ENCODE measurements around the gene PRDM15.

Gene PRDM15

DNA sequence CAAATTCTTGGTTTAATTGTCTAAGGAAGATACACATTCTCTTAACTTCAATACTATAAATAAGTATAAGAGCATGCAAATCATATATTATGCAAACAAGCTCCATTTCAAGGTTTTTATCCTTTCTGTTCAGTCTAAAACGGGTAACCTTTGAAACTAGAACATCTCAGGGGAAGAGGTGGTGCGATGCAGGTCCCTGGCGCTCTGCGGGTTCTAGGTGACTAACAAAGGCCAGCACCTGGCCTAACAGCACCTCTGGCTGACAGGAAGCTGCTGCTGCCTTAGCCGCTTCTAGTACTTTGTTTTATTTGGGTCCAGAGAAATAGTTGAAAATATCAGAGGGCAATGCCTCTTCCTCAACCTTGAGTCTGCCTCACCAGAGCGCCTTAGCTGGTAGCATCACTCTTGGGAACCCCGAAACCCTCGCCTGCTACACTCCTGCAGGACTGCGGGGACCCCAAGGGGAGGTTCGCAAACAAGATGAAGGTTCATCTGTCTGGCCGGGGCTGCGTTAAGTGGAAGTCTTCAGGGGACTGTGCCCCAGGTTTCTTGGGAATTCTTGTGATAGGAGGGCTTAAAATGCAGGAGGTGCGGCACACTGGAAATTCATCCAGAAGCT is 45.5 kb downstream of the PRDM15 start:
- Mint-ChIP-seq H3K27ac (no peak overlapping the region), H3K4me1 (no peaks in the 10 kb centered on the region), H3K9me3 (no peaks in the 10 kb centered on the region), H3K27me3 (no peaks in the 10 kb centered on the region), H3K4me3 (no peak overlapping the region)
- ATAC-seq (no peak), DNase-seq (no peak)

DNA sequence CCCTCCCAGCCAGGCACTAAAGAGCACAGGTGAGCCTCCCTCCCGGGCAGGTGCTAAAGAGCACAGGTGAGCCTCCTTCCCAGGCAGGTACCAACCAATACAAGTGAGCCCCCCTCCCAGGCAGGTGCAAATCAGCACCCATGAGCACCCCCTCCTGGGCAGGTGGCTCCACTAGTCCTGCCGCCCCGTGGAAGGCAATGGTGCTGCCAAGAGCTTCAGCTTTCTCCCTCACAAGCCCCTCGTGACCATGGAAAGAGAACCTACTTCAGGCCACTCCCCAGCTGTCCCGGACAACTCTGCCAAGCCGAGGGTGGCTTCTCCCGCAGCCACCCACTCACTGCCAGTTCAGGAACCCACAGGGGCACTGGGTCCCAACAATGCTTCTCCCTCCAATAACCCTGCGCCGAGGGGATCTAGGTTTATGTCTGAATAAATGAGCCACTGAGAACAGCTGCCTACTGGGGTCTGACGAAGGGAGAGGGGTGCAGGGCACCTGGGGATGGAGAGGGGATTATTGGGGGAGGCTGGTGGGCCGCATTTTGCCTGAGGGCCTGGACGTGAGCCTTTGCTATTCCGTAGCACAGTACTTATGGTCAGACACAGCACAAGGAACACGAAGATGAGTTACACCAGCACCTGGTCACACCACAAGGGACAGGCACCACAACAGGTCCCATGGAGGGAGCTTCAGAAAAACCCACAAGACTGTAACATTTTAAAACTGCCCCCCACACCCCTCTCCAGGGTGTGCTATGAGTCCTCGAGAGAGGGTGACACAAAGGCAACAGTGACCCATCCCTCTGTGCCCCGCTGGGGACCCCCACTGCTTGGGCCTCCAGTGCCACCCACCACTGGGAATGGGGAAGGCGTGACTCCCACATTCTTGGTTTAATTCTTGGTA is 46.3 kb downstream of the PRDM15 start:
- Mint-ChIP-seq H3K4me3 (no peak overlapping the region), H3K4me1 (no peaks in the 10 kb centered on the region), H3K9me3 (no peaks in the 10 kb centered on the region), H3K27me3 (no peaks in the 10 kb centered on the region), H3K27ac (peak overlapping the region in 1 of 2 donors; percentile 5)
- ATAC-seq (no peak), DNase-seq (no peak)

- ATAC-seq (no peak), DNase-seq (no peak)
- H3K27me3 Mint-ChIP-seq = no peaks in the 10 kb centered on the region
- H3K9me3 Mint-ChIP-seq = no peaks in the 10 kb centered on the region
- H3K4me1 Mint-ChIP-seq = no peaks in the 10 kb centered on the region
- H3K27ac Mint-ChIP-seq = no peak overlapping the region
- no peak overlapping the region for H3K4me3 Mint-ChIP-seq
These were observed 47.1 kb downstream of the PRDM15 start for GRCh38 chr21:41831866-41832595.

- H3K9me3 Mint-ChIP-seq = no peaks in the 10 kb centered on the region
- no peak overlapping the region for H3K4me3 Mint-ChIP-seq
- ATAC-seq (peak; percentile 46), DNase-seq (no peak)
- H3K27ac Mint-ChIP-seq = no peak overlapping the region
- no peaks in the 10 kb centered on the region for H3K27me3 Mint-ChIP-seq
- no peaks in the 10 kb centered on the region for H3K4me1 Mint-ChIP-seq
These were observed 47.7 kb downstream of the PRDM15 start for GRCh38 chr21:41831453-41831831.

DNA sequence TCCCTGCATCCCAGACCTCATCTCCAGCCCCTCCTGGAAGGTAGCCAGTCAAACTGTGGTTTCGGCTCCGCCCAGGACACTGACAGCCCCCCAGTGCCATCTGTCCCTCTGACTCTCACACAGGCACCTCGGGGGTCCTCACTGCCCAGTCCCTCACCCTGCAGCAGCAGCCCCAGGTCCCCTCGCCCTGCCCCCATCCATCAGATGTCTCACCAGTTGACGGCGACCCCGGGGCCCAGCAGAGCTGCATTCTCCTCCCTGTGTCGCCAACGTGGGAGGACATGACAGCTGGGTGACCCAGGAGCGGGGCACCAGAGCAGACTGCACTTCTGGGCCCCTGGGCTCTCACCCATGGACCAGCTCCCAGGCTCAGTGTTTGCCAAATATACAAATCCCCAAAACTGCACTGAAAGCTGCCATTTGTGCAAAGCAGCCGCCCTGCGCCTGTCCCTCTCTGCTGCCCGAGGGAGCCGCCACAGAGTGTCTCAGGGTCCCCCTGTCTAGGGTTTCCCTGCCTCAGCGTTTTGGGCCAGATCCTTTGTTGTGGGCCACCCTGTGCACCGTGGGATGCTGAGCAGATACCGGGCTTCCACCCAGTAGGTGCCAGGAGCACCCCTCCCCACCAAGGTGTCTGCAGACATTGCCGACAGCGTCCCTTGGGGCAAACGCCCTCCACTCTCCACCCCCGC is 48.2 kb downstream of the PRDM15 start:
- Mint-ChIP-seq H3K4me1 (no peaks in the 10 kb centered on the region), H3K9me3 (no peaks in the 10 kb centered on the region), H3K4me3 (no peak overlapping the region), H3K27me3 (no peaks in the 10 kb centered on the region), H3K27ac (no peak overlapping the region)
- ATAC-seq (no peak), DNase-seq (no peak)

DNA sequence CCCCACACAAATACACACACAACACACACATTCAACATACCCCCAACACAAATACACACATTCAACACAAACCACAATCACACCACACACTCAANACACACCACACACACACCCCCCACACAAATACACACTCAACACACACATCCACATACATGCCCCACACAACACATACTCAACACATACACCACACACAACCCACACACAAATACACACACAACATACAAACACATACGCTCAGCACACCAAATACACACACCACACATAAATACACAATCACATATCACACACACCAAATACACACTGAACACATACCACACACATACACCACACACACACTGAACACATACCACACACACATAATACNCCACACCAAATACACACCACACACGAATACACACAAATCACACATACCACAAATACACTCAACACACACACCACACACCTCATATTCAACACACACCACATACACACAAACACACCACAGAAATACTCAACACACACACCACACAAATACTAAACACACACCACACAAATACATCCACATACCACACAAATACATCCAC is 48.9 kb downstream of the PRDM15 start:
- no peaks in the 10 kb centered on the region for H3K9me3 Mint-ChIP-seq
- ATAC-seq (no peak), DNase-seq (no peak)
- no peak overlapping the region for H3K4me3 Mint-ChIP-seq
- H3K4me1 Mint-ChIP-seq = no peaks in the 10 kb centered on the region
- H3K27ac Mint-ChIP-seq = no peak overlapping the region
- no peaks in the 10 kb centered on the region for H3K27me3 Mint-ChIP-seq

GRCh38 chr21:41828884-41829360 is 50.2 kb downstream of the PRDM15 start:
- H3K4me3 Mint-ChIP-seq = no peak overlapping the region
- ATAC-seq (no peak), DNase-seq (no peak)
- no peaks in the 10 kb centered on the region for H3K4me1 Mint-ChIP-seq
- no peaks in the 10 kb centered on the region for H3K9me3 Mint-ChIP-seq
- H3K27me3 Mint-ChIP-seq = no peaks in the 10 kb centered on the region
- no peak overlapping the region for H3K27ac Mint-ChIP-seq

- H3K4me1 Mint-ChIP-seq = no peaks in the 10 kb centered on the region
- H3K27me3 Mint-ChIP-seq = no peaks in the 10 kb centered on the region
- no peaks in the 10 kb centered on the region for H3K9me3 Mint-ChIP-seq
- DNase-seq (no peak), ATAC-seq (no peak)
- no peak overlapping the region for H3K4me3 Mint-ChIP-seq
- no peak overlapping the region for H3K27ac Mint-ChIP-seq
These were observed 50.9 kb downstream of the PRDM15 start for GRCh38 chr21:41827951-41828883.

DNA sequence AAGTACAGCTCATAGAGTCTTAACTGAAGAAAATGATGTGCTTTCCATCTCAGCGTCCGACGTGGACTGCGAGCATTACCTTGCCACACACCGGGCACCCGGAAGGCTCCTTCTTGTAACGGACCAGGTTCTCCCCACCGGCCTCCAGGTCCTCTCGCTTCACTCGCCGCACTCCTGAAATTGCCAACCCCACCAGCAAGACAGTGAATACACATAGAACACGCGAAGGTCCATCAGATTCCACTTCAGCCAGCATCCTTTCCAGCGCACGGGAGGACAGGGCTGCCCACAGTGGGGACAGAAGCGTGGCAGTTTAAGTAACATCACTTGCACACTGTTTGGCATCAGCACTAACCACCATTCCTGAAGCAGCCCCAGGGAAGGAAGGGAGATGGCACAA is 53.3 kb downstream of the PRDM15 start:
- Mint-ChIP-seq H3K27me3 (no peaks in the 10 kb centered on the region), H3K4me3 (no peak overlapping the region), H3K27ac (no peak overlapping the region), H3K4me1 (no peaks in the 10 kb centered on the region), H3K9me3 (no peaks in the 10 kb centered on the region)
- no peak for ATAC-seq
- DNase-seq = no peak

DNA sequence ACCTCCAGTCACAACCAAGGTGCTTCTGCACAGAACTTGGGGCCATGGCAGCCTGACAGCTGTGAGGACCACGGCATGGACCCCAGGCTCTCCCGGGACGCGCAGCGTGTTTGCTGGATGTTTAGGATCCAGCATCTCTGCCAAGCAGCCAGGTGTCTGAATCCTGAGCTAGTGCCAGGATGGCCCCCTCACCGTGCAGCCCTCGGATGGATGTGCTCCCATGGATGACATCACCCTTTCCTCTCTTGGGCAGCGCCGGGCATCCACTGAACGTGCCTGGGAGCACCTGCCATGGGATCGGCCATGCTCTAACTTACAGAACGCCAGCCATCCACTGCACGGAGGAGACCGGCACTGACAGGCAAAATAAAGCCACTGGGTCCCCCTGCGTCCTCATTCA is 53.9 kb downstream of the PRDM15 start:
- ATAC-seq (no peak), DNase-seq (no peak)
- no peaks in the 10 kb centered on the region for H3K9me3 Mint-ChIP-seq
- no peak overlapping the region for H3K27ac Mint-ChIP-seq
- H3K4me3 Mint-ChIP-seq = no peak overlapping the region
- no peaks in the 10 kb centered on the region for H3K27me3 Mint-ChIP-seq
- no peaks in the 10 kb centered on the region for H3K4me1 Mint-ChIP-seq

DNA sequence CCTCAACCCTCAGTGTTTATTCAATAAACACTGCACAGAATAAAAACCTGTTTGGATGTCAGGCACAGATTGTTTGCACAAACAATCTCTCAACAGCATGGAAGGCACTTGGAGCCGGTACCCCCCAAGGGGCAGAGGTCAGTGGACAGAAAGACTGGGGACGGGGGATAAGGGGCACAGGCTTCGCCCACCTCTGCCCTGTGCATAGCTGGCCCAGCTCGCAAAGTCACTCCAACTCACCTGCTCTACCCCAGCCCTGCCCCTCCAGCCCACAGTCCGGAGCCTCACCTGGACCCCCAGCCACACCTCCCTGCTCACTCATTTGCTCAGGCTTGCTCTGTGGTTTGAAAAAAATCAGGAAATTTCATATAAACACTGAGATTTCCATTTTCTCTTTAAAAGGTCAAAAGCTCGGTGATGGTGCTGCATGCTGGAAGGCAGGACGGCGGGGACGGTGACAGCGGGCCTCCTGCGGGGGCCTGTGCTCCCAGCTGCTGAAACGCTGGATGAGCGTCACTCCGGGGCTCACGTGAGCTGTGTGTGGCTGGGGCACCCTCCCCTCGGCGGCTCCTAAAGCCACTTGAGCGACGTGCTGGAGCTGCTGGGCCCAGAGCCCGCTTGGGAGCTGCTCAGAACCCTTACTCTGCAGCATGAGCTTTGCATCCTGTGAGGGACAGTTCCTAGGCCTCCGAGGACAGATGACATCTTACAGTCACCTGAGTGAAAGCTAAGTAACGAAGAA is 54.5 kb downstream of the PRDM15 start:
- Mint-ChIP-seq H3K9me3 (no peaks in the 10 kb centered on the region), H3K4me3 (no peak overlapping the region), H3K27ac (no peak overlapping the region), H3K27me3 (no peaks in the 10 kb centered on the region), H3K4me1 (no peaks in the 10 kb centered on the region)
- no peak for ATAC-seq
- DNase-seq = no peak

- H3K4me1 Mint-ChIP-seq = no peaks in the 10 kb centered on the region
- no peaks in the 10 kb centered on the region for H3K27me3 Mint-ChIP-seq
- peak overlapping the region in 1 of 2 donors; percentile 77 for H3K27ac Mint-ChIP-seq
- DNase-seq (no peak), ATAC-seq (no peak)
- no peaks in the 10 kb centered on the region for H3K9me3 Mint-ChIP-seq
- no peak overlapping the region for H3K4me3 Mint-ChIP-seq
These were observed 55.2 kb downstream of the PRDM15 start for GRCh38 chr21:41823906-41824305.

DNA sequence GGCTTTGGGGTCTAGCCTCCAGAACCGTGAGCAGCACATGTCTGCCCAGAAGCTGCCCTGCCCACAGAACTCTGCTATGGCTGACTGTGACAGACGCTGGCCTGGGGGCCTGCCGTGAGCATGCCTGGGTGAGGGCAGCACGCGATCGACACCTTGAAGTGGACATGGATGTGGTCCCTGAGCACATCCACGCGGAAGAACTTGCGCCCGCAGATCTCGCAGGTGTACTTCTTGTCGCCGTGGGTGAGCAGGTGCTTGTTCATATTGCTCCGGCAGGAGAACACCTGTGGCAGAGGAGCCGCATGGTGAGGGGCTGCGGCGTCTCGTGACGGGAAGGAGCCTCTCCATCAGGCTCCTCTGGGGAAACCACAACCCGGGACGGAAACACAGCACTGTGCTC is 56.0 kb downstream of the PRDM15 start:
- H3K27me3 Mint-ChIP-seq = no peaks in the 10 kb centered on the region
- H3K4me3 Mint-ChIP-seq = no peak overlapping the region
- no peaks in the 10 kb centered on the region for H3K9me3 Mint-ChIP-seq
- H3K4me1 Mint-ChIP-seq = no peaks in the 10 kb centered on the region
- DNase-seq (no peak), ATAC-seq (no peak)
- H3K27ac Mint-ChIP-seq = no peak overlapping the region
